Endothelial cell of umbilical vein (primary cell): ENCODE data around the gene PBX2. TPM values are rescaled to one million over a fixed set of nuclear protein-coding genes. Genes with fewer than 3 reads are reported as not detected.

Experiments used
- BruUV-seq: library from RNA; stranded (reverse); fragments of 400-500 nt; replicated peaks from 2 replicates; lab custom pipeline; 2021; lab: Mats Ljungman, UMichigan
- CTCF ChIA-PET: fragments of 300-600, 350-600 bp; sonication (Branson Sonifier 250); formaldehyde crosslinking; loops from one replicate; lab custom pipeline; 2021; ENCODE audit warnings: antibody characterized with exemption, inconsistent platforms; lab: Charles Lee
- POLR2A ChIA-PET: fragments of 300-600, 350-600 bp; sonication (Branson Sonifier 250); formaldehyde crosslinking; loops from one replicate; lab custom pipeline; 2021; ENCODE audit warnings: antibody characterized with exemption, inconsistent platforms; lab: Charles Lee
- DNase-seq: peaks from one replicate; pipeline ENCODE4 v3.0.0-alpha.2; 2011; ENCODE audit warnings: low read depth, low spot score
- FAIRE-seq: peaks from 2 replicates; lab custom pipeline; 2011; peaks lifted over from hg19 to GRCh38; lab: Jason Lieb, UNC
- H2AFZ ChIP-seq: 2 replicates; pipeline ENCODE4 v1.6.0; 2012; ENCODE audit warnings: low read depth, low read length, control low read depth, inconsistent platforms
- H3K27ac ChIP-seq: 2 replicates; pipeline ENCODE4 v1.5.1; 2011; ENCODE audit warnings: low read depth, mild to moderate bottlenecking, control low read depth, low read length, moderate library complexity; ENCODE audit not compliant: insufficient read depth
- H3K27me3 ChIP-seq, 2 experiments: 2 replicates each; pipeline versions ENCODE4 v1.6.0 to v1.6.1; 2011; ENCODE audit warnings: low read length in 2 of 2, mixed read lengths in 1 of 2; ENCODE audit not compliant: control insufficient read depth in 2 of 2, insufficient read depth in 2 of 2
- H3K36me3 ChIP-seq, 2 experiments: 2 replicates in 1 of 2; 3 replicates in 1 of 2; pipeline ENCODE4 v1.5.1; 2011; ENCODE audit warnings: low read length in 2 of 2, mild to moderate bottlenecking in 1 of 2, moderate library complexity in 1 of 2; ENCODE audit not compliant: control insufficient read depth in 2 of 2, insufficient read depth in 2 of 2; ENCODE audit errors: extremely low read depth in 1 of 2
- H3K4me1 ChIP-seq: 3 replicates; pipeline ENCODE4 v1.5.1; 2011; ENCODE audit warnings: mild to moderate bottlenecking, low read length; ENCODE audit not compliant: control insufficient read depth, insufficient read depth; ENCODE audit errors: extremely low read depth
- H3K4me2 ChIP-seq: 2 replicates; pipeline ENCODE4 v1.6.1; 2011; ENCODE audit warnings: low read length, control low read depth, mixed read lengths; ENCODE audit not compliant: insufficient read depth
- H3K4me3 ChIP-seq, 3 experiments: fragments of 200-600 bp in 1 of 3; sonication (generic), shearing (Covaris generic) in 1 of 3; replicated peaks in 1 of 3; 2 replicates each; pipeline ENCODE4 v1.5.1; 2011 to 2016; ENCODE audit warnings: control low read depth in 3 of 3, low read length in 3 of 3, mild to moderate bottlenecking in 2 of 3, inconsistent platforms in 1 of 3, low read depth in 1 of 3, moderate library complexity in 1 of 3; ENCODE audit not compliant: insufficient read depth in 1 of 3
- H3K79me2 ChIP-seq: 2 replicates; pipeline ENCODE4 v1.6.0; 2012; ENCODE audit warnings: low read length, inconsistent platforms; ENCODE audit not compliant: control insufficient read depth, insufficient read depth
- H3K9ac ChIP-seq: replicated peaks from 2 replicates; pipeline ENCODE3; 2011; ENCODE audit warnings: low read length, control low read depth; ENCODE audit not compliant: insufficient read depth; ENCODE audit errors: extremely low read depth
- H3K9me1 ChIP-seq: replicated peaks from 3 replicates; pipeline ENCODE4 v1.6.0; 2011; ENCODE audit warnings: mild to moderate bottlenecking, low read length; ENCODE audit not compliant: control insufficient read depth, insufficient read depth; ENCODE audit errors: extremely low read depth
- H3K9me3 ChIP-seq: replicated peaks from 2 replicates; pipeline ENCODE4 v1.5.1; 2012; ENCODE audit warnings: low read length, inconsistent platforms; ENCODE audit not compliant: control insufficient read depth, insufficient read depth
- H4K20me1 ChIP-seq: replicated peaks from 2 replicates; pipeline ENCODE3; 2011; ENCODE audit warnings: mild to moderate bottlenecking, low read length; ENCODE audit not compliant: control insufficient read depth, insufficient read depth; ENCODE audit errors: extremely low read depth
- MAX ChIP-seq: IDR thresholded peaks from 2 replicates; pipeline ENCODE4 v1.6.1; 2011; ENCODE audit not compliant: insufficient read depth, insufficient read length
- dilution Hi-C: fragments of 300-500 bp; cut with MboI; formaldehyde crosslinking; loops from one replicate; pipeline ENCODE4 v1.15.0; 2019; ENCODE audit warnings: low sequenced_read_pairs; ENCODE audit not compliant: extremely low pct_ligation_motif_present
- intact Hi-C: fragments of 100-400 bp; cut with micrococcal nuclease; formaldehyde crosslinking; loops from one replicate; pipeline ENCODE4 v1.10.0; 2022
- polyA plus RNA-seq, 4 experiments: library from polyadenylated mRNA; depleted of rRNA in 3 of 4; stranded (reverse) in 3 of 4; unstranded in 1 of 4; fragments of >200 nt; gene quantifications; 2 replicates each; pipeline versions ENCODE4 v1.2.1 to v1.2.3, GENCODE V29; 2011 to 2012; ENCODE audit warnings: missing spikeins in 1 of 4
- total RNA-seq: library from RNA; stranded (reverse); gene quantifications from 2 replicates; pipeline ENCODE4 v1.2.3, GENCODE V29; 2021
- TF ChIP-seq, protein P1 (sequence below), 2 donors: IDR thresholded peaks; 1 replicate in 1 of 2; 2 replicates in 1 of 2; pipeline ENCODE4 v1.5.1; 2011; ENCODE audit warnings: low read length in 2 of 2, mild to moderate bottlenecking in 2 of 2, moderate library complexity in 2 of 2, control low read depth in 1 of 2, inconsistent platforms in 1 of 2, low read depth in 1 of 2; ENCODE audit not compliant: insufficient read depth in 1 of 2; ENCODE audit errors: extremely low read depth in 1 of 2

The PBX2 gene
- total and polyA plus RNA-seq, 2 donors (not counting 3 experiments of a cell fraction or from before 2014, with no cell fraction given) = 82.3 to 100 TPM

DNA sequence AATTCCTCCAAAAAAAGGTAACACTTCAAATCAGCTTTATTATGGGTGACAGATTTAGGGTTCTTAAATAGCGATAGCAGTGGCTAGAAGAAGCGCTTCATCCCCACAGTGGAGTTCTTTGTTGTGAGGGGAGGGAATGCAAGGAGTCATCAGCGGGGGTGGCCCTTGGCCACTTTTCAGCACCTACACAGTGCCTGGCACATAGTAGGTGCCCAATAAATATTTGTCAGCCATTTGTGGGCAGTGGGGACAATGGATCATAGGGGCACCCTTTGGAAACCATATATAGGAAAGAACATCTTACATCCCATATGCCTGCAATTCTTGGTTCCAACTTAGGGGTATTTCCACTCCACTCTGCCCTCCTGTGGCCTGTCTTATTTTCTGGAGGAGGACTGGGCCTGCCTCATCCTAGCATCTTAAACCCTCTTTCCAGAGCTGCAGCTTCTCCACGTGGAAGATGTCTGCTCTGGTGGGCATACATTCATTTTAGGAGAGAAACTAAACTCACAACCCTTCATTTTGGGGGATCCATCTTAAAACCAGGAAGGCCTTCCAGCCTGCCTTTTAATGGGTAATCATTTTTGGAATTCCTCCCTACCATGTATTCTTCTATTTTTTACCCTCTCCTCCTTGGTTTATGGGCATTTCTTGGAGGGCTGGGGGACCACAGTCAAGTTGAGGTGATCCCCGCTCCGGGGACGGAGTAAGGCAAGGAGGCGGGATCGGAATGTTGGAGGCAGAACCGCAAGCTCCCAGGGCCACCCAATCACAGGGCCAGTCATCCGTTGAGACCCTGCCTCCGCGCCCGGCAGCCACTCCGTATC, 5.0 kb upstream of the PBX2 start:
- peak overlapping the region; percentile 80 for H3K27ac ChIP-seq
- no peaks in the 10 kb centered on the region for H3K9me3 ChIP-seq
- peaks cover 4% of the 10 kb centered on the region for H3K79me2 ChIP-seq
- ChIA-PET POLR2A (interaction anchor here (0.7 to 1.6 kb wide), 7 partner anchors 8 to 67 kb away, joined by 3 to 9 read pairs (median 4); partner anchors contain the start of genes ATF6B and FKBPL), CTCF (interaction anchor here (0.8 to 1.6 kb wide), 22 partner anchors 9 to 643 kb away, joined by 3 to 24 read pairs (median 3); partner anchors contain the start of genes AGPAT1, ATF6B, FKBPL and NOTCH4)
- H3K4me2 ChIP-seq = peak overlapping the region; percentile 78
- intact Hi-C loops = loop anchor here (1.0 to 10.0 kb wide), 8 partner anchors 17 to 774 kb away; partner anchors contain the start of genes C6orf47, CSNK2B, FKBPL and GPANK1
- peak overlapping the region; percentile 73 for H3K9ac ChIP-seq
- TF ChIP-seq MAX = no peak
- TF ChIP-seq, protein P1, sequence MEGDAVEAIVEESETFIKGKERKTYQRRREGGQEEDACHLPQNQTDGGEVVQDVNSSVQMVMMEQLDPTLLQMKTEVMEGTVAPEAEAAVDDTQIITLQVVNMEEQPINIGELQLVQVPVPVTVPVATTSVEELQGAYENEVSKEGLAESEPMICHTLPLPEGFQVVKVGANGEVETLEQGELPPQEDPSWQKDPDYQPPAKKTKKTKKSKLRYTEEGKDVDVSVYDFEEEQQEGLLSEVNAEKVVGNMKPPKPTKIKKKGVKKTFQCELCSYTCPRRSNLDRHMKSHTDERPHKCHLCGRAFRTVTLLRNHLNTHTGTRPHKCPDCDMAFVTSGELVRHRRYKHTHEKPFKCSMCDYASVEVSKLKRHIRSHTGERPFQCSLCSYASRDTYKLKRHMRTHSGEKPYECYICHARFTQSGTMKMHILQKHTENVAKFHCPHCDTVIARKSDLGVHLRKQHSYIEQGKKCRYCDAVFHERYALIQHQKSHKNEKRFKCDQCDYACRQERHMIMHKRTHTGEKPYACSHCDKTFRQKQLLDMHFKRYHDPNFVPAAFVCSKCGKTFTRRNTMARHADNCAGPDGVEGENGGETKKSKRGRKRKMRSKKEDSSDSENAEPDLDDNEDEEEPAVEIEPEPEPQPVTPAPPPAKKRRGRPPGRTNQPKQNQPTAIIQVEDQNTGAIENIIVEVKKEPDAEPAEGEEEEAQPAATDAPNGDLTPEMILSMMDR (IDR thresholded peaks at IDR 0.05; ENCODE audit: extremely low read depth in 1 of 2, insufficient read depth in 1 of 2, low read depth in 1 of 2, low read length in 2 of 2) = peak; percentile 43 to 48
- DNase-seq (peak; percentile 67), FAIRE-seq (no peak)
- no peaks in the 10 kb centered on the region for H3K27me3 ChIP-seq
- no peaks in the 10 kb centered on the region for H4K20me1 ChIP-seq
- peak overlapping the region in 2 of 3 experiments; percentile 29 to 50 for H3K4me3 ChIP-seq
- TSS peak; percentile 64 for BruUV-seq
- H3K4me1 ChIP-seq = peaks cover 40% of the 10 kb centered on the region
- H3K9me1 ChIP-seq = no peaks in the 10 kb centered on the region
- dilution Hi-C loops = no loop called here
- peaks cover 0 to 2% of the 10 kb centered on the region in 2 experiments for H3K36me3 ChIP-seq
- no peak overlapping the region for H2AFZ ChIP-seq
